ENCODE data around the gene CACNB4. TPM values are rescaled to one million over a fixed set of nuclear protein-coding genes. Genes with fewer than 3 reads are reported as not detected.

The CACNB4 gene
- polyA plus RNA-seq, 2 of the 4 experiments (the other 2 are of a cell fraction): 0.25 to 0.53 TPM

- ATAC-seq (no peak), FAIRE-seq (no peak), DNase-seq (ENCODE audit: low read depth in 1 of 2, low spot score in 1 of 2) (no peak)
- no peak overlapping the region for H3K27ac ChIP-seq
- 69% methylated on average over 4 of the region's 4 CpGs for WGBS (ENCODE audit: missing lambda C conversion rate)
- no peak overlapping the region for H3K4me2 ChIP-seq
- H3K4me3 ChIP-seq: no peak overlapping the region
- TF ChIP-seq RCOR1 (IDR thresholded peaks at IDR 0.05; ENCODE audit: low read depth, low read length) (no peak), MAFK (IDR thresholded peaks at IDR 0.05; ENCODE audit: partially characterized antibody) (no peak), RARB (CRISPR knock-in tag; IDR thresholded peaks at IDR 0.05) (no peak), HMGXB4 (CRISPR knock-in tag; IDR thresholded peaks at IDR 0.05; ENCODE audit: borderline replicate concordance) (no peak), EHMT2 (IDR thresholded peaks at IDR 0.05; ENCODE audit: low read depth) (no peak), NFE2L2 (conservative IDR thresholded peaks at IDR 0.05; ENCODE audit: low read length) (no peak), HOXA7 (CRISPR knock-in tag; IDR thresholded peaks at IDR 0.05) (no peak), HEYL (CRISPR knock-in tag; IDR thresholded peaks at IDR 0.05) (no peak)
- H3K9me3 ChIP-seq: no peaks in the 10 kb centered on the region
- POLR2A ChIA-PET: no interaction called here
- CTCF ChIA-PET: interaction anchor here (1.7 kb wide), 1 partner anchor 13 kb away, joined by 10 read pairs; no protein-coding TSS in a partner anchor
- H3K4me1 ChIP-seq: no peaks in the 10 kb centered on the region
These were observed 49.3 kb downstream of the CACNB4 start for GRCh38 chr2:152049541-152049940.

- POLR2A ChIA-PET: no interaction called here
- no peak for FAIRE-seq
These were observed 50.9 kb downstream of the CACNB4 start for GRCh38 chr2:152047824-152048471.

More at GRCh38 chr2:152047824-152048471, 50.9 kb downstream of the CACNB4 start:
- H3K4me1 ChIP-seq: no peaks in the 10 kb centered on the region
- no peaks in the 10 kb centered on the region for H3K9me3 ChIP-seq
- WGBS (ENCODE audit: missing lambda C conversion rate): 59% methylated on average over 6 of the region's 6 CpGs
- no peak for DNase-seq (ENCODE audit: low read depth in 1 of 2, low spot score in 1 of 2)
- H3K4me2 ChIP-seq: no peak overlapping the region
- no peak for TF ChIP-seq JUN (IDR thresholded peaks at IDR 0.05)
- no peak; the same call in 1 of the 3 replicates for TF ChIP-seq CTCF (IDR thresholded peaks at IDR 0.05)
- no peak for TF ChIP-seq ELK1 (IDR thresholded peaks at IDR 0.05; ENCODE audit: low read depth, low read length)
- TF ChIP-seq SMC3 (IDR thresholded peaks at IDR 0.05): no peak
- no peak for TF ChIP-seq HOXA7 (CRISPR knock-in tag; IDR thresholded peaks at IDR 0.05)
- TF ChIP-seq CHD2 (IDR thresholded peaks at IDR 0.05; ENCODE audit: low read length, partially characterized antibody): no peak
- TF ChIP-seq HOXB5 (CRISPR knock-in tag; IDR thresholded peaks at IDR 0.05): no peak
- TF ChIP-seq E2F6 (IDR thresholded peaks at IDR 0.05; ENCODE audit: borderline replicate concordance, low read depth): no peak
- TF ChIP-seq HES2 (IDR thresholded peaks at IDR 0.05): no peak
- no peak for TF ChIP-seq RAD21 (conservative IDR thresholded peaks at IDR 0.05 in 1 of 2, IDR thresholded peaks at IDR 0.05 in 1 of 2)
- TF ChIP-seq MAZ (IDR thresholded peaks at IDR 0.05; ENCODE audit: borderline replicate concordance, low read depth, low read length): no peak
- TF ChIP-seq CHD4 (IDR thresholded peaks at IDR 0.05; ENCODE audit: borderline replicate concordance): no peak
- TF ChIP-seq RFX5 (IDR thresholded peaks at IDR 0.05): no peak
- TF ChIP-seq RARB (CRISPR knock-in tag; IDR thresholded peaks at IDR 0.05): no peak
- no peak overlapping the region for H3K27ac ChIP-seq
- no peak overlapping the region for H3K4me3 ChIP-seq
- peak in 1 of 2 experiments; percentile 72; a peak in 3 of 6 replicates for ATAC-seq
- CTCF ChIA-PET: interaction anchor here (0.7 to 3.9 kb wide), 6 partner anchors 10 to 47 kb away, joined by 3 to 16 read pairs (median 4); no protein-coding TSS in a partner anchor
